GM19023 (cell line): ENCODE data around the gene CTSA.
"Not testable (repeated sequence)": the region's sequence is repeated elsewhere in the genome, so short reads cannot be mapped to it uniquely, and the experiment has no call there.

ENCODE experiments used
- ATAC-seq: cut with Tn5 transposase; IDR thresholded peaks from one replicate; pipeline ENCODE4 v1.9.1; 2021; ENCODE audit warnings: mild to moderate bottlenecking, moderate library complexity; ENCODE audit not compliant: unreplicated experiment

Gene CTSA

GRCh38 chr20:45892828-45893500 is 1.8 kb downstream of the CTSA start:
- ATAC-seq, result no peak

GRCh38 chr20:45893831-45894230 is 2.7 kb downstream of the CTSA start:
- no peak for ATAC-seq

- ATAC-seq, result no peak
These were observed 3.7 kb downstream of the CTSA start for GRCh38 chr20:45894797-45895196.

GRCh38 chr20:45896641-45897161 is 5.6 kb downstream of the CTSA start:
- no peak for ATAC-seq

GRCh38 chr20:45897289-45897688 is 6.2 kb downstream of the CTSA start:
- ATAC-seq, result no peak

- no peak for ATAC-seq
These were observed 6.6 kb downstream of the CTSA start for GRCh38 chr20:45897692-45898091.

GRCh38 chr20:45898285-45898684 is 7.2 kb downstream of the CTSA start:
- ATAC-seq, result no peak

- ATAC-seq, result no peak
These were observed 8.1 kb downstream of the CTSA start for GRCh38 chr20:45899046-45899835.

- not testable (repeated sequence) for ATAC-seq
These were observed 10.2 kb downstream of the CTSA start for GRCh38 chr20:45901332-45901731.

GRCh38 chr20:45902199-45902701 is 11.1 kb downstream of the CTSA start:
- ATAC-seq, result no peak

GRCh38 chr20:45904583-45905504 is 13.7 kb downstream of the CTSA start:
- ATAC-seq, result no peak

- no peak for ATAC-seq
These were observed 14.5 kb downstream of the CTSA start for GRCh38 chr20:45905505-45906079.

- ATAC-seq, result no peak
These were observed 16.2 kb downstream of the CTSA start for GRCh38 chr20:45907219-45907948.

- no peak for ATAC-seq
These were observed 16.9 kb downstream of the CTSA start for GRCh38 chr20:45908084-45908483.

- no peak for ATAC-seq
These were observed 18.2 kb downstream of the CTSA start for GRCh38 chr20:45909336-45909808.

GRCh38 chr20:45909817-45910669 is 18.9 kb downstream of the CTSA start:
- ATAC-seq, result no peak

GRCh38 chr20:45910670-45911485 is 19.7 kb downstream of the CTSA start:
- peak; percentile 89 for ATAC-seq
